GM18505 (cell line): ENCODE measurements around the gene CES5A.
"Not testable (repeated sequence)": the region's sequence is repeated elsewhere in the genome, so short reads cannot be mapped to it uniquely, and the experiment has no call there.

Experiments
- ATAC-seq: cut with Tn5 transposase; IDR thresholded peaks from one replicate; pipeline ENCODE4 v1.9.1; 2021; ENCODE audit not compliant: unreplicated experiment
- POLR2A ChIP-seq: IDR thresholded peaks from 4 replicates; pipeline ENCODE4 v1.6.1; 2011; ENCODE audit warnings: borderline replicate concordance; ENCODE audit not compliant: insufficient read depth, insufficient read length; ENCODE audit errors: extremely low read depth

Gene CES5A

DNA sequence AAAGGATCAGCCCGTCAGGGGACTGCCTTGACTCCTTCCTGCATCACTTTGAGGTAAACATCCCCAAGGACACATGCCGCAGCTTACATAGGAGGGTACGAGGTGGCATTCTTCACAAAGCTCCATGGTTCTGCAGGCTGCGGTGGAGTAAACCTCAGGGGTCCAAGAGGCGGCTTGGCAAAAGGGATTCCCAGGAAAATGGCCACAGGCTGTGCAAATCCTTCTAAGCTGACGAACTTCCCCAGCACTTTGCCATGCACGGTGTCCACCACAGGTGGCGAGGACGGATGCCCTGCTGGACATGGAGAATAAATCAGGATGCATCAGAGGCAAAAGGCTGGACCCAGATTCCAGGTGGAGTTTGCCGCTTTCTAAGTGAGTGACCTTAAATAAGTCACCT, 46.5 kb downstream of the CES5A start:
- ATAC-seq = no peak
- TF ChIP-seq POLR2A = no peak

DNA sequence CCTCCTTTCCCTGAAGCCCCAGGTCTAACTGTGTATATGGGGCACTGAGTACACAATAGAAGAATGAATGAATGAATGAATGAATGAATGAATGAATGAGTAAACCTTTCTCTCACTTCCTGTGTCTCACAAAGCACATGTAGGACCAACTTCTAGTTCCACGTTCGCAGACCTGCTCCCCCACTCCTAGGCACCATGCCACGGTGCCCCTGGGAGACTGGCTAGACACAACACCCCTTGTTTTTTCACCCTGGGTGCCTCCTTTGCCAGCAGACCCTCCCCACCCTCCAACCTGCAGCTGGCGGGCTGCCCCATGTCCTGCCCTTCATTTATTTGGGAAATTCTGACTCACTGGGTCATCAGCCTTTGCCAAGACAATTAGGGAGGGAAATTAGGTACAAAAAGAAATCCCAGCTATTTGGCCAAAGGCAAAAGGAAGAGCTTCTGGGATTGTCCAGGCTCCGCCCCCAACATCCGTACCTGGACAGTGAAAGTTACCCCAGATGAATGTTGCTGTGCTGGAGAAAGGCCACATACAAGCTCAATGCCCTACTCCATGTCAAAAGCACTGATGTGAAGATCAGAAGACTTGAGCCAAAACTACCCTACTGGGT, 50.0 kb downstream of the CES5A start:
- TF ChIP-seq POLR2A = no peak
- no peak for ATAC-seq

DNA sequence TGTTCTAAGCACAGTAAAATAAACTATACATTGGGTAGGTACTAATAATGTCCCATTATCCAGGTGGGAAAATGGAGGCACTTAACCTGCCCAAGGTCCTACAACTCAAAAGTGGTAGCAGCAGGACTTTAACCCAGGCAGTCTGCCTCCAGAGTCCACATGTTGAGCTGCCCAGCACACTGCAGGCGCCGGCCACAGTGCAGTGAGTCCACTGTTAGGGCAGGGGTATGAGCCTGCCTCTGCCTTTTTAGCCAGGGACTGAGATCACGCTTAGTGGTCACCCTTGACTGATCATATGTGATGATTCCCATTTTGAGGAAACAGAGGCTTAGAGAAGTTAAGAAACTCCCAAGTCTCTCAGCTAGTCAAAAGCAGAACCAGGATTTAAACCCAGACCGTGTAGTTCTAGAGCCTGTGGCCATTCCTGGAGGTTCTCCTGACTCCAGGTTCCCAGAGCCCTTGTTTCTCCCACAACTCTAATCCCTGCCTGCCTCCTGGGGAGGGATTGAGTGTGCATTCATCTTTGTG, 50.6 kb downstream of the CES5A start:
- ATAC-seq = no peak
- TF ChIP-seq POLR2A = no peak

DNA sequence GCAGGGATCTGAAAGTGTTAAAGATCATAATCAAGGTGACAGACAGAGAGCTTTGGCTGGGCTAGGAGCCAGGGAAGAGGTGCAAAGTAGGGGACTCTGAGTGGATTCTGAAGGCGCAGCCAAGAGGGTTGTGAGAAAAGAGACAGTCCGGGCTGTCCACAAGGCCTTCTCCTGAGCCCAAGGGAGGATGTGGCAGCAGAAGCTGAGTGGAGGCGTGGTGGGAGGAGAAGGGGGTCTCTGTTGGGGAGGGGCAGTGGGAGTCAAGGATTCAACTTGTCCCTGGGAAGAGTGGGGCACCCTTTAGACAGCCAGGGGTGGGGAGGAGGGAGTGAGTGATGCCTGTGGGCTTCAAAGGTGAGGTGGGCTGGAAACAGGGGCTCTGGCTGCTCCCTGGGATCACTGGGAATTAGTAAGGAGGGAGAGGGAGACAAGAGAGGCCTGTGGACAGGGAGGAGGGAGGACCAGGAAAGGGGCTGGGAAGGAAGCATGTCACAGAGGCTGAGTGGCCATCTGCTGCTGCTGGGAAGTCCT, 52.8 kb downstream of the CES5A start:
- ATAC-seq = no peak
- TF ChIP-seq POLR2A = no peak

DNA sequence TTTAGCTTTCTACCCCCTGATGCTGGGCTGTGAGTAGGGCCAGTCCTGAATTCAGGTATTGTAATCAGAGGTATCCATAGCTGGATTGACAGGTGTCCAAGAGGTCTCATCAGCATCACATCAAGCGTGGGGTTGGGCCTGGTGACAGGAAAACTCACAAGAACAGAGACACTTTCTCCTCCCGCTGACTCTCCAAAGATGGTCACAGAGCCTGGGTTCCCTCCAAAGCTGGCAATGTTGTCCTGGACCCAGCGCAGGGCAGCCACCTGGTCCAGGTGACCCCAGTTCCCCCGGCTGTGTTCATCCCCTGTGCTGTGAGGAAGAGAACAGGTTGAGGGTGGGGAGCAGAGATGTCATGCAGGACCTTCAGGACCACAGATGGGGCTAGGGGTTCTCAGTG, 54.0 kb downstream of the CES5A start:
- TF ChIP-seq POLR2A = no peak
- ATAC-seq = no peak

DNA sequence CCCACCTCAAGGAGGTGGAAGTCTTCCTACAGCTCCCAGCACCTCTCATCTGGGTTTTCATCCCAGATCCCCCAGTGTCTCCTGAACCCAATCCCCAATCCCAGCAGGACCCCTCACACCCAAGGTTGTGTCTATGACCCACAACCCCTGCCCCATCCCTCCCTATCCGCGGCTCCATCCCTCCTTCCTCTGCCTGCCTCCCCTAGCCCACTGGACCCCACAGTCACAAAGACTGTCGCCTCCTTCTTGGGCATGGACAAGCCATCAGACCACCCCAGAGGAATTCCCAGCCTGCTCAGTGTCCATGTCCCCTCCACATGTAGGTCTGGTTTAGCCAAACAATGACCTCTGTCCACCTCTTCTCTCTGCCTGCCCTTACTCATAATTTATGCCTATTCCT, 54.6 kb downstream of the CES5A start:
- no peak for TF ChIP-seq POLR2A
- ATAC-seq = no peak

DNA sequence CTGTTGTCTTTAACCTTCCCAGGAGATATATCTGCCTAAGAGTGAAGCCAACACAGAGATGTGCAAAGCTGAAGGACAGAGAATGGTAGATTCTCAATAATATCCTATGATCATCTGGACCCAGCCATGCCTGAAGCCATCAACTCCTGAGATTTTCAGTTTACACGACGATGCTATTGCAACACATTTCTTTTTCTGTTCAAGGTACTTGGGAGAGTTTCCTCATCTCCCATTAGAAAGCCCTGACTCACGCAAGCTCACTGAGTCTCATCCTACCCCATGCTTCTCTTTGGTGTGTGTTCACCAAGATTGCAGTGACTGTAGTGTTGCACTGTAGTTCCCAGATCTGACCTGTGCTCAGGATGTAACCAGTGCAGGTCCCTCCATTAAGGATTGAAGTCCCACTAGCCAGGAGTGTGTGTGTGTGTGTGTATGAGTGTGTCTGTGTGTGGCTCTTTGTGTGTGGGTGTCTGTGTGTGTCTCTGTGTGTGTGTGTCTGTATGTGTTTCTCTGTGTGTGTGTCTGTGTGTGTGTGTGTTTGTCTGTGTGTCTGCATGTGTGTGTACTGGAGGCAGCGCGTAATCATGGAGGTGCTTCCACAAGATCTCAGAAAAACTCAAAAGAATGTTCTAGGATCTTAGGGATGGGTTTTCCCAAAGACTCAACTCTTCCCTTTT, 57.8 kb downstream of the CES5A start:
- ATAC-seq = no peak
- TF ChIP-seq POLR2A = no peak

DNA sequence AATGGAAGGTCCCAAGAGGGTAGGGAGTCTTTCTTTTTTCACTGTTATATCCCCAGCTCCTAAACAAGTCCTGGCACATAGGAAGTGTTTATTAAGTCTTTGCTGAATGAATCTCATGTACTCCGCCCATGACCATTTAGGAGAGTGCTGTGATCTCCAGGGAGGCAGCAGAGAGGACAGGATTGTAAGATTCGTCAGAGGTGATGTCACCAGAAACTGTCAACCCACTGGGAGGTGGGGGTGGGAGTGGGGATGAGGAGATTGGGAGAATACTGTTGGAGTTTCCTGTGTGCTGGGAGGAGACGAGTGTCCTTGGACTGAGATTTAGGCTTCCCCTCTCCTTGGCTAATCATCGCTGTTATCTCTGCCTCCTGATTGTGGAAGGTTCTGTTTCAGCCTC, 59.0 kb downstream of the CES5A start:
- not testable (repeated sequence) for ATAC-seq

DNA sequence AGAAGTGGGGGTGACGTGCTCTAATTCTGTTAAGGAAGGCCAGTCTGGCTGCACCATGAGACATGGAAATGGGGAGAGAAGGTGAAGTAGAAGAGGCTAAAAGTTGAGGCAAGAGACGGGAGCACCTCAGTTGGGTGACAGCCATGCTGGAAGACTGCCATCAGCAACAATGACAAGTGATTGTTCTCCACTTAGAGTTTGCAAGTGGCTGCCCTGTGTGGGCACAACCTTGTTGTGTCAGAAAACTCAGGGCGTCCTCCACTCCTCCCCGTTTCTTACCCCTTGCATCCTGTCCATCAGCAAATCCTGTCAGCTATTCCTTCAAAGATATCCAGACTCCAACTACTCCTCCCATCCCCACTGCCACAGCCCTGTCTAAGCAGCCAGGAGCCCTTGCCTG, 59.9 kb downstream of the CES5A start:
- ATAC-seq = no peak
- TF ChIP-seq POLR2A = no peak

DNA sequence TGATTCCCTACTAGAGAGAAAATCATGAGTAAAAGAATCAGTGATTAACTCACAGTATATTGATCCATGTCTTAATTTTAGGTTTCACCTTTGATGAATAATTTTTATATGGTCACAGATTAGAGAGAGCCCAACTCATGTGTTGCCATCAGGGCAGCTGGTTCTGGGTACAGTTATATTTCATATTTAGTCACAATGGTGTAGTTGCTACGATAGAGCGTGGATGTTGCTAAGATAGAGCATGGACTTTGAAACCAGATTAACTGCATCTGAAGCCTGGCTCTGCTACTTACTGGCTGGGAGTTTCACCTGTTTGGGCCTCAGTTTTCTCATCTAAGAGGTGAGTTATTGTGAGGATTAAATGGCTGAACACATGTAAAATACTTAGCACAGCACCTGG, 61.0 kb downstream of the CES5A start:
- ATAC-seq = not testable (repeated sequence)

DNA sequence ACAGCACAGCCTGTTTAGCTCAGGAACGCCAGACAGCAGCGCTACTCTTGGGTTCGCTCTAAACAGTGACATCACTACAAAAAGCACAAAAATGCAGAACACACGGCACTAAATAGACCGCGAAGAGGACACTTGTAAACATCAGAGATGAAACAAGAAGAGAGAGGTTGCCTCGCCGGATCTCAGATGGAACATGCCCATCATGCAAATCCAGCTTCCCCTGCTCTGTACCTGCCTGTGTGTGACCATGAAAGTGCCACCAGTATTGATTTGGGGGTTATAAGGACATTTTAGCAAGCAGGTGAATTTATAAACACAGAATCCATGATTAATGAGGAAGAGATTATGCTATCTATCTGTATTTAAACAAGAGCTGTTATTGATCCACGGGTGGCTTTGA, 61.4 kb downstream of the CES5A start:
- ATAC-seq = not testable (repeated sequence)

DNA sequence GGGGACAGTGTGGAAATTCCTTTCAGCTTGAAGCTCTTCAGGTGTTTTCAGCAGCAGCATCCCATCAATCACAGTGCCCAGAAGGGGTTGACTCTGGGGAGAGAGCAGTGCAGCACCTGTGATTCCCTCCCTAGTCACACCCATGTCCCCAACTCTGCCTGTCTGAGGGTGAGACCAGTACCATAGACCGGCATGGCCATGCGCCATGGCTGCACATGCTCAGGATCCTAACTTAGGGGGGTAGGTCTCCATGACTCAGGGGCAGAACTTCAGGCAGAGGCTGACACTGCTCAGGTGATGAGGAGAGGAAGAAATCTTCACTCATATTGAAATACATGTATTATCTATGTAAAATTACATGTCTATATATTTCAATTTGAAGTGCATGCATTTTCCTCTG, 62.2 kb downstream of the CES5A start:
- no peak for ATAC-seq
- no peak for TF ChIP-seq POLR2A

DNA sequence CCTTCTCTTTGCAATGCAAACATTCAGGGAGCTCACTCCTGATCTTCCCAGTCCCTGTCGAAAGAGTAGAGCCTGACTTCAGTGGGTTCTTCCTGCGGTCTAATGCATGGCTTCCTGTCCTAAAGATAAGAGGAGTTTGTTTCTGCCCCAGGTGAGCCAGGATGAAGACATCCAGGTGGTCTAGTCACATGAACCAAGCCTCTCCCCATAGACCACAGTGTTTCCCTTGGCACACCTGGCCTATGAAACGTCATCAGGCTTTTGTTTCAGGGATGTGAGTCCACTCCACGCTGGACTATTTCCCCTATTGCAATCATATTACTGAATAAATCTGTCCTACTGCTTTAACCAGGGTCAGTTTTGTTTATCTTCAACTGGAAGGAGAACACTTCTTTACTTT, 63.4 kb downstream of the CES5A start:
- no peak for ATAC-seq
- no peak for TF ChIP-seq POLR2A

DNA sequence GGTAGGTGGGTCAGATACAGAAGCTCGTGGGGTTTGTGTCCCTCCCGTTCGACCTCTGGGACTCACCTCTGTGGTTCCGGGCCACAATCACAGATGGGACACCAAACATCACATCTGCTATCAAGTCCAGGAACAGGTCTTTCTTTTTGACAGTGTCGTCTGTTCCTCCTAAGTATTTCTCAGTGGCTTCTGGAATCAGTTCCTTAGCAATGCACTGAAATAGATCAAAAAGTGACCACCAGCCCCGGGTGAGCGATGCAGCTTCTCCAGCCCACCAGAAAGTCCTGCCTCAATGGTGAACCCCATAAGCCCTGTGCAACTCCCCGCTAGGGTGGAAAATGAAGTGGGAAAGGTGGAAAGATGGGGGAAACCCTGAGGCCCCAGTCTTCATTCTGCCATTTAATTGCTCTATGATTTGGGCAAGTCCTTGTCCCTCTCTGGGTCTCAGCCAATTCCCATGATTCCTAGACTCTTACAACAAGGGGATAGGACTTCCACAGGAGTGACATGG, 64.7 kb downstream of the CES5A start:
- no peak for TF ChIP-seq POLR2A
- no peak for ATAC-seq
